ENCODE data around the gene LRRN4CL.
"Not testable (repeated sequence)": the region's sequence is repeated elsewhere in the genome, so short reads cannot be mapped to it uniquely, and the experiment has no call there.

LRRN4CL gene

GRCh38 chr11:62693624-62694023 lies 4.3 kb upstream of the LRRN4CL start:
- H3K36me3 ChIP-seq (ENCODE audit: control insufficient read depth, insufficient read depth, low read length) = peaks cover 44% of the 10 kb centered on the region
- not testable (repeated sequence) for H3K4me1 ChIP-seq (ENCODE audit: control insufficient read depth, insufficient read depth, low read length); H3K27ac ChIP-seq (ENCODE audit: low read depth, low read length); H3K9ac ChIP-seq (ENCODE audit: low read depth, low read length); H3K4me3 ChIP-seq (ENCODE audit: low read depth, low read length); H3K9me3 ChIP-seq (ENCODE audit: control insufficient read depth, insufficient read depth, low read length); H3K27me3 ChIP-seq (ENCODE audit: control insufficient read depth, insufficient read depth, low read length)

DNA sequence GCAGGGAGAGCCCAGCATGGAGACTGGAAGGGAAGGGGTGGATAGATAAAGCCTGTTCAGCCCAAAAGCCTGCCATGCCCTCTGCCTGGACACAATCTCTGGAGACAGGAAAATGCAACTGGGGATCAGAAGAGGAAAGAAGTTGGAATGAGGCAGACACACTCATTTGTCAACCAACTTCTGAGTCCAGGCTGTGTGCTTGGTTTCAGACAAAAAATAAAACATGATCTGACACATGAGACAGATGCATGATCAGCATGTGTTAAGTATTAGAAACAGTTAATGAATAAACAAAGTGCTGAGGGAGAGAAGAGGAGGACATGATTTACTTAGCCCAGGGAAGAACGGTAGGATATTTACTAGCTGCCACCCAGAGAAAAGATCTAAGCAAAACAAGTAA lies 839 bp downstream of the LRRN4CL start:
- Histone ChIP-seq H3K9me3 (ENCODE audit: control insufficient read depth, insufficient read depth, low read length) (no peaks in the 10 kb centered on the region), H3K4me1 (ENCODE audit: control insufficient read depth, insufficient read depth, low read length) (no peaks in the 10 kb centered on the region), H3K27me3 (ENCODE audit: control insufficient read depth, insufficient read depth, low read length) (no peaks in the 10 kb centered on the region), H3K36me3 (ENCODE audit: control insufficient read depth, insufficient read depth, low read length) (peaks cover 36% of the 10 kb centered on the region), H3K27ac (ENCODE audit: low read depth, low read length) (no peak overlapping the region), H3K9ac (ENCODE audit: low read depth, low read length) (no peak overlapping the region), H3K4me3 (ENCODE audit: low read depth, low read length) (no peak overlapping the region)

- H3K27ac ChIP-seq (ENCODE audit: low read depth, low read length) = no peak overlapping the region
- H3K36me3 ChIP-seq (ENCODE audit: control insufficient read depth, insufficient read depth, low read length) = peaks cover 29% of the 10 kb centered on the region
- no peaks in the 10 kb centered on the region for H3K9me3 ChIP-seq (ENCODE audit: control insufficient read depth, insufficient read depth, low read length)
- H3K4me1 ChIP-seq (ENCODE audit: control insufficient read depth, insufficient read depth, low read length) = no peaks in the 10 kb centered on the region
- H3K4me3 ChIP-seq (ENCODE audit: low read depth, low read length) = no peak overlapping the region
- H3K9ac ChIP-seq (ENCODE audit: low read depth, low read length) = no peak overlapping the region
- no peaks in the 10 kb centered on the region for H3K27me3 ChIP-seq (ENCODE audit: control insufficient read depth, insufficient read depth, low read length)
Observed at GRCh38 chr11:62687508-62688396, 1.6 kb downstream of the LRRN4CL start.

- H3K4me1 ChIP-seq (ENCODE audit: control insufficient read depth, insufficient read depth, low read length) = peaks cover 9% of the 10 kb centered on the region; the same call in 1 of the 2 replicates
- peaks cover 7% of the 10 kb centered on the region for H3K36me3 ChIP-seq (ENCODE audit: control insufficient read depth, insufficient read depth, low read length)
- H3K9me3 ChIP-seq (ENCODE audit: control insufficient read depth, insufficient read depth, low read length) = no peaks in the 10 kb centered on the region
- H3K9ac ChIP-seq (ENCODE audit: low read depth, low read length) = no peak overlapping the region
- no peaks in the 10 kb centered on the region for H3K27me3 ChIP-seq (ENCODE audit: control insufficient read depth, insufficient read depth, low read length)
- no peak overlapping the region for H3K27ac ChIP-seq (ENCODE audit: low read depth, low read length)
- no peak overlapping the region for H3K4me3 ChIP-seq (ENCODE audit: low read depth, low read length)
Observed at GRCh38 chr11:62682518-62682917, 6.8 kb downstream of the LRRN4CL start.

- H3K27me3 ChIP-seq (ENCODE audit: control insufficient read depth, insufficient read depth, low read length) = no peaks in the 10 kb centered on the region
- H3K9me3 ChIP-seq (ENCODE audit: control insufficient read depth, insufficient read depth, low read length) = no peaks in the 10 kb centered on the region
- peaks cover 9% of the 10 kb centered on the region; the same call in 1 of the 2 replicates for H3K4me1 ChIP-seq (ENCODE audit: control insufficient read depth, insufficient read depth, low read length)
- peaks cover 21% of the 10 kb centered on the region for H3K36me3 ChIP-seq (ENCODE audit: control insufficient read depth, insufficient read depth, low read length)
- H3K4me3 ChIP-seq (ENCODE audit: low read depth, low read length) = no peak overlapping the region
- H3K27ac ChIP-seq (ENCODE audit: low read depth, low read length) = no peak overlapping the region
- H3K9ac ChIP-seq (ENCODE audit: low read depth, low read length) = no peak overlapping the region
Observed at GRCh38 chr11:62680825-62681240, 8.5 kb downstream of the LRRN4CL start.

DNA sequence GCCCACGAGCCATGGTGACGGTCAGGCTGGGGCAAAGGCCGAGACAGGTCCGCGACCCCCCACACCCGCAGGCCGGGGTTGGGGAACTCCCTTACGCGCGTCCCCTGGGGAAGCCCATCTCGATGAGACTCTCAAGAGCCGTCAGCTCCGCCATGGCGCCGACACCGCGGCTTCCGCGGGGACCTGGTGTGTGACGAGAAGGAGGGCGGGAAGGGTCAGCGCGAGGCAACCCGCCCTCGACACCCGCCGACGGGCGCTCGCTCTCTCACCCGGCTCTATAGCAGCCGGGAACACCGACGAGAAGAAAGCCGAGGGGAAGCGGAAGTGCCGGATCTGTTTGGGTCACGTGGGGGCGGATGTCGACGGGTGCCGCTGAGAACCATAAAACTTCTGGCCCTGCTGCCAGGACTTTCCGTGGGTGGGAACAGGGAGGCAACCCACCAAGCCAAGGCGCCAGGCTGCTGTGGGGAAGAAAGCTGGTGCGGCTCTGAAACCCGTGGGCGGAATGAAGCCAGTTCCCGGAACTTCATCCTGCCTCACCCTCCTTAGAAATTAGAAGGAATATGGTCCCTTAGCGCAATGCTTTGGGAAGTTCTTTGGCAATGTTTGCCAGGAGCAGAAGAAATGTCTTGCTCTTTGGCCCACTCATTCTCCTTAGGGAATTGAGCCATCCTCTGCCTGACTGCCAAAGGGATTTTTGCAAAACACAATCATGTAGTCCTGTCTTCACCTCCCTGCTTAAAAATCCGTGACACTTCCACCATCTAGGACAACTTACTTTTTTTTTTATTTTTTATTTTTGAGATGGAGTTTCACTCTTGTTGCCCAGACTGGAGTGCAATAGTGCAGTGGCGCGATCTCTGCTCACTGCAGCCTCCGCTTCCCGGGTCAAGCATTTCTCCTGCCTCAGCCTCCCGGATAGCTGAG lies 10.3 kb downstream of the LRRN4CL start, which contains the start of gene UBXN1:
TSS of gene UBXN1 (minus strand) at position 304 of the 927 bp plus-strand sequence. CDS start at position 154, 150 bp downstream.
- Histone ChIP-seq H3K9ac (ENCODE audit: low read depth, low read length) (peak within 1 kb of the TSS; percentile 73), H3K36me3 (ENCODE audit: control insufficient read depth, insufficient read depth, low read length) (peaks cover 29% of the 10 kb centered on the region), H3K27me3 (ENCODE audit: control insufficient read depth, insufficient read depth, low read length) (no peaks in the 10 kb centered on the region), H3K27ac (ENCODE audit: low read depth, low read length) (peak within 1 kb of the TSS; percentile 73), H3K4me3 (ENCODE audit: low read depth, low read length) (peak within 1 kb of the TSS; percentile 88), H3K4me1 (ENCODE audit: control insufficient read depth, insufficient read depth, low read length) (peaks cover 9% of the 10 kb centered on the region; the same call in 1 of the 2 replicates), H3K9me3 (ENCODE audit: control insufficient read depth, insufficient read depth, low read length) (no peaks in the 10 kb centered on the region)

GRCh38 chr11:62678433-62678769 lies 10.9 kb downstream of the LRRN4CL start:
- H3K27ac ChIP-seq (ENCODE audit: low read depth, low read length) = peak overlapping the region; percentile 73

DNA sequence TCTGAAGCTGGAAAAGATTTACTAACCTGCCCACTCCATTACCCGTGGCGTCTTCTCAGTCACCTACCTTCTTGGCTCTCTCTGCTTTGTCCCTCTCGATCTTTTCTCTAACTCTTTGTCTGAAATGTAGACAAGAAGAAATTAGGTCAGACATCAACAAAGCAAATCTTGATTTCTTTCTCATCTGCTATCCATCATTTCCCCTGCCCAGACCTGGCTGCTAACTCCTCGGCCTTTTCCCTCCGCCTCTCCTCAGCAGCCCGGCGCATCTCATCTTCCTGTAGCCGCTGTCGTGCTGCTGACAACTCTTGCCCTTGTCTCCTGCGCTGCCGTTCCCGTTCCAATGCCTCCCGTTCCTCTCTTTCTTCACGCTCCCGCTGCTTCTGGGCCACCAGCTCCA lies 11.6 kb downstream of the LRRN4CL start:
- H3K9ac ChIP-seq (ENCODE audit: low read depth, low read length) = no peak overlapping the region
- no peaks in the 10 kb centered on the region for H3K9me3 ChIP-seq (ENCODE audit: control insufficient read depth, insufficient read depth, low read length)
- H3K4me3 ChIP-seq (ENCODE audit: low read depth, low read length) = peak overlapping the region; percentile 88
- H3K27ac ChIP-seq (ENCODE audit: low read depth, low read length) = no peak overlapping the region
- peaks cover 41% of the 10 kb centered on the region for H3K36me3 ChIP-seq (ENCODE audit: control insufficient read depth, insufficient read depth, low read length)
- H3K27me3 ChIP-seq (ENCODE audit: control insufficient read depth, insufficient read depth, low read length) = no peaks in the 10 kb centered on the region
- H3K4me1 ChIP-seq (ENCODE audit: control insufficient read depth, insufficient read depth, low read length) = peaks cover 9% of the 10 kb centered on the region; the same call in 1 of the 2 replicates

More at GRCh38 chr11:62678433-62678769, 10.9 kb downstream of the LRRN4CL start:
- H3K4me1 ChIP-seq (ENCODE audit: control insufficient read depth, insufficient read depth, low read length) = peaks cover 9% of the 10 kb centered on the region; the same call in 1 of the 2 replicates
- H3K36me3 ChIP-seq (ENCODE audit: control insufficient read depth, insufficient read depth, low read length) = peaks cover 35% of the 10 kb centered on the region
- H3K27me3 ChIP-seq (ENCODE audit: control insufficient read depth, insufficient read depth, low read length) = no peaks in the 10 kb centered on the region
- no peaks in the 10 kb centered on the region for H3K9me3 ChIP-seq (ENCODE audit: control insufficient read depth, insufficient read depth, low read length)
- H3K9ac ChIP-seq (ENCODE audit: low read depth, low read length) = peak overlapping the region; percentile 73
- H3K4me3 ChIP-seq (ENCODE audit: low read depth, low read length) = peak overlapping the region; percentile 88

DNA sequence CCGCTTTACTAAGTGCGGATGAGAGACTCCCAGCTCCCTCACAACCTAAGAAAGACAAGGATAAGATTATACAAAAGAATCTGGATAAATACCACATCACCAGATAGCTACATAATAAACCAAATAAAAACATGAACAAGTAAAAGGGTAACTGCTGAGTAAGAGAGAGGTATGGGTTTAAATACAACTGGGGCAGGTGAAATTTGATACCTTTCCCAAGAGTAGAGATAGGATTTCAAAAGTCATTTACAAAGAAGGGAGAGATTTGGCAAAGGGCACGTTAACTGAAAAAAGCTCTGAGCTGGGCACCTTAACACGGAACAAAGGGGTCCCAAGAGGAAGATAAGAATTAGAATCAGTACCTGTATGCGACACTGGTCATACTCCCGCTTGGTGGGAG lies 12.2 kb downstream of the LRRN4CL start:
- Histone ChIP-seq H3K4me1 (ENCODE audit: control insufficient read depth, insufficient read depth, low read length) (peaks cover 9% of the 10 kb centered on the region; the same call in 1 of the 2 replicates), H3K36me3 (ENCODE audit: control insufficient read depth, insufficient read depth, low read length) (peaks cover 41% of the 10 kb centered on the region), H3K4me3 (ENCODE audit: low read depth, low read length) (no peak overlapping the region), H3K9ac (ENCODE audit: low read depth, low read length) (no peak overlapping the region), H3K9me3 (ENCODE audit: control insufficient read depth, insufficient read depth, low read length) (no peaks in the 10 kb centered on the region), H3K27me3 (ENCODE audit: control insufficient read depth, insufficient read depth, low read length) (no peaks in the 10 kb centered on the region), H3K27ac (ENCODE audit: low read depth, low read length) (no peak overlapping the region)

DNA sequence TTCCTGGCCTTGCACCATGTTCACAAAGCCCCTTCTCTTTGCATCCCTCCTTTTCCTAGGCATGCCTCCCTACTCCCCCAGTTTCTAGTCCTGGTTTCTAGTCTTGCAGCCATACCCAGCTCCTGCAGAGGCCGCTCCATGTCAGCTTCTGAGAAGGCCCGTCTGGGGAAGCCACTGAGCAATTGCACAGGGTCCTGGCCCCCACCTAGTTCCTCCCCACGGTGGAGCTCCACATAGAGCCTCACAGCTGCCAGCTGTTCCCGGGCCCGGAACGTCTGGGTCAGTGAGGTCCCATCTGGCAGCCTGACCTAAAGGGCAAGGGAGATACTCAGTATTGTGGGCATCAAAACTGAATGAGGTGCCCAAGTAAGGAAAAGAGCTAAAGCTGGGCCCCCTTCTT lies 12.6 kb downstream of the LRRN4CL start:
- peaks cover 41% of the 10 kb centered on the region for H3K36me3 ChIP-seq (ENCODE audit: control insufficient read depth, insufficient read depth, low read length)
- H3K4me3 ChIP-seq (ENCODE audit: low read depth, low read length) = no peak overlapping the region
- no peaks in the 10 kb centered on the region for H3K9me3 ChIP-seq (ENCODE audit: control insufficient read depth, insufficient read depth, low read length)
- no peak overlapping the region for H3K9ac ChIP-seq (ENCODE audit: low read depth, low read length)
- peaks cover 9% of the 10 kb centered on the region; the same call in 1 of the 2 replicates for H3K4me1 ChIP-seq (ENCODE audit: control insufficient read depth, insufficient read depth, low read length)
- H3K27me3 ChIP-seq (ENCODE audit: control insufficient read depth, insufficient read depth, low read length) = no peaks in the 10 kb centered on the region
- H3K27ac ChIP-seq (ENCODE audit: low read depth, low read length) = no peak overlapping the region
